ENCODE measurements around the gene EFCAB6.

DNA sequence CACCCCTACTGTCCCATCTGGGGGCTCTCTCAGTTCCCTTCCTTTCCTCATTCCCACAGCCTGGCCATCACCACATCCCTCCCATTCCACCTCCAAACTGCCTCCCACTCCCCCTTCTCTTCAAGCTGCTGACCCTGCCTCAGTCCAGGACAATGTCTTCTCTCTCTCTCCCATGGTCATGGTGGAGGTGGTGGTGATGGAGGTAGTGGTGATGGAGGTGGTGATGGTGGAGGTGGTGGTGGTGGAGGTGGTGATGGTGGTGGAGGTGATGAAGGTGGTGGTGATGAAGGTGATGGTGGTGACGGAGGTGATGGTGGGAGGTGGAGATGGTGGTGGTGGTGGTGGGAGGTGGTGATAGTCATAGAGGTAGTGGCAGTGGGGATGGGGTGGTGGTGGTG is 313.2 kb downstream of the EFCAB6 start:
- TF ChIP-seq EZH2 (IDR thresholded peaks at IDR 0.05; ENCODE audit: borderline replicate concordance, insufficient read depth, low read depth, low read length, poor library complexity, severe bottlenecking) = no peak
- TF ChIP-seq, protein P1, sequence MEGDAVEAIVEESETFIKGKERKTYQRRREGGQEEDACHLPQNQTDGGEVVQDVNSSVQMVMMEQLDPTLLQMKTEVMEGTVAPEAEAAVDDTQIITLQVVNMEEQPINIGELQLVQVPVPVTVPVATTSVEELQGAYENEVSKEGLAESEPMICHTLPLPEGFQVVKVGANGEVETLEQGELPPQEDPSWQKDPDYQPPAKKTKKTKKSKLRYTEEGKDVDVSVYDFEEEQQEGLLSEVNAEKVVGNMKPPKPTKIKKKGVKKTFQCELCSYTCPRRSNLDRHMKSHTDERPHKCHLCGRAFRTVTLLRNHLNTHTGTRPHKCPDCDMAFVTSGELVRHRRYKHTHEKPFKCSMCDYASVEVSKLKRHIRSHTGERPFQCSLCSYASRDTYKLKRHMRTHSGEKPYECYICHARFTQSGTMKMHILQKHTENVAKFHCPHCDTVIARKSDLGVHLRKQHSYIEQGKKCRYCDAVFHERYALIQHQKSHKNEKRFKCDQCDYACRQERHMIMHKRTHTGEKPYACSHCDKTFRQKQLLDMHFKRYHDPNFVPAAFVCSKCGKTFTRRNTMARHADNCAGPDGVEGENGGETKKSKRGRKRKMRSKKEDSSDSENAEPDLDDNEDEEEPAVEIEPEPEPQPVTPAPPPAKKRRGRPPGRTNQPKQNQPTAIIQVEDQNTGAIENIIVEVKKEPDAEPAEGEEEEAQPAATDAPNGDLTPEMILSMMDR (IDR thresholded peaks at IDR 0.05) = no peak
